BJ (cell line): ENCODE measurements around the gene POU5F1. TPM values are rescaled to one million over a fixed set of nuclear protein-coding genes. Genes with fewer than 3 reads are reported as not detected.
"Not testable (repeated sequence)": the region's sequence is repeated elsewhere in the genome, so short reads cannot be mapped to it uniquely, and the experiment has no call there.

Experiments used
- CTCF ChIA-PET: fragments of 350-600 bp; formaldehyde crosslinking; extraction: SDS; loops from one replicate; lab custom pipeline; 2021; ENCODE audit warnings: antibody characterized with exemption, inconsistent platforms; lab: Yijun Ruan, JAX
- POLR2A ChIA-PET: fragments of 300-600 bp; sonication (Branson Sonifier 250); formaldehyde crosslinking; extraction: SDS; loops from one replicate; lab custom pipeline; 2021; ENCODE audit warnings: antibody characterized with exemption; lab: Charles Lee
- DNase-seq: peaks from one replicate; pipeline ENCODE4 v3.0.0-alpha.2; 2011; ENCODE audit warnings: low read depth
- H3K27me3 ChIP-seq: 2 replicates; pipeline ENCODE4 v1.6.0; 2011; ENCODE audit warnings: low read length; ENCODE audit not compliant: control insufficient read depth, insufficient read depth
- H3K36me3 ChIP-seq: 2 replicates; pipeline ENCODE4 v1.5.1; 2011; ENCODE audit warnings: low read length; ENCODE audit not compliant: control insufficient read depth, insufficient read depth
- H3K4me3 ChIP-seq: 2 replicates; pipeline ENCODE4 v1.5.1; 2011; ENCODE audit warnings: low read depth, mild to moderate bottlenecking, control low read depth, low read length
- CTCF ChIP-seq: IDR thresholded peaks from 2 replicates; pipeline ENCODE4 v1.5.1; 2011; ENCODE audit warnings: low read depth, mild to moderate bottlenecking, control low read depth, inconsistent platforms, low read length, moderate library complexity; ENCODE audit not compliant: insufficient read depth
- polyA plus RNA-seq: library from polyadenylated mRNA; depleted of rRNA; stranded (reverse); fragments of >200 nt; gene quantifications from 2 replicates; pipeline ENCODE4 v1.2.3, GENCODE V29; 2011

Gene POU5F1
- polyA plus RNA-seq, 1 experiment = 0.22 TPM

GRCh38 chr6:31169123-31169857, 1.2 kb downstream of the POU5F1 start:
- ChIA-PET POLR2A (interaction anchor here (0.6 kb wide), 1 partner anchor 99 kb away, joined by 4 read pairs; no protein-coding TSS in a partner anchor), CTCF (no interaction called here)
- Histone ChIP-seq H3K36me3 (no peaks in the 10 kb centered on the region), H3K4me3 (no peak overlapping the region), H3K27me3 (no peaks in the 10 kb centered on the region)
- TF ChIP-seq CTCF = no peak
- DNase-seq = no peak

GRCh38 chr6:31168606-31169005, 1.9 kb downstream of the POU5F1 start:
- no peaks in the 10 kb centered on the region for H3K36me3 ChIP-seq
- POLR2A ChIA-PET = interaction anchor here (0.6 kb wide), 1 partner anchor 380 kb away, joined by 16 read pairs; no protein-coding TSS in a partner anchor
- CTCF ChIA-PET = no interaction called here
- no peak overlapping the region for H3K4me3 ChIP-seq
- no peak for DNase-seq
- no peak for TF ChIP-seq CTCF
- H3K27me3 ChIP-seq = no peaks in the 10 kb centered on the region

- DNase-seq = no peak
- peaks cover 2% of the 10 kb centered on the region; the same call in 1 of the 2 replicates for H3K36me3 ChIP-seq
- no peak overlapping the region for H3K4me3 ChIP-seq
- H3K27me3 ChIP-seq = no peaks in the 10 kb centered on the region
- no peak for TF ChIP-seq CTCF
- ChIA-PET POLR2A (no interaction called here), CTCF (interaction anchor here (1.2 to 2.1 kb wide), 3 partner anchors 9 to 201 kb away, joined by 3 to 6 read pairs (median 3); no protein-coding TSS in a partner anchor)
These were observed 4.5 kb downstream of the POU5F1 start for GRCh38 chr6:31165986-31166385.

- H3K4me3 ChIP-seq, H3K27me3 ChIP-seq, H3K36me3 ChIP-seq, POLR2A ChIA-PET, DNase-seq: not testable (repeated sequence)
- CTCF ChIA-PET = interaction anchor here (0.6 to 2.1 kb wide), 4 partner anchors 10 to 712 kb away, joined by 3 to 6 read pairs (median 3); no protein-coding TSS in a partner anchor
These were observed 5.2 kb downstream of the POU5F1 start for GRCh38 chr6:31165064-31165832.

- H3K4me3 ChIP-seq, H3K27me3 ChIP-seq, H3K36me3 ChIP-seq, POLR2A ChIA-PET, DNase-seq: not testable (repeated sequence)
- CTCF ChIA-PET = interaction anchor here (0.6 to 2.1 kb wide), 5 partner anchors 10 to 711 kb away, joined by 3 to 6 read pairs (median 3); no protein-coding TSS in a partner anchor
These were observed 5.9 kb downstream of the POU5F1 start for GRCh38 chr6:31164475-31165063.
